IMR-90 (cell line): Measurements from ENCODE around the gene DDX31. TPM values are rescaled to one million over a fixed set of nuclear protein-coding genes. Genes with fewer than 3 reads are reported as not detected.

Source experiments
- ATAC-seq: fragments of 200-7000 bp; cut with Tn5 transposase; 2 replicates; pipeline ENCODE4 v1.9.1; 2020; ENCODE audit warnings: low read depth, mild to moderate bottlenecking, moderate library complexity
- BruUV-seq: library from RNA; stranded (reverse); fragments of 400-500 nt; replicated peaks from 2 replicates; lab custom pipeline; 2021; lab: Mats Ljungman, UMichigan
- CTCF ChIA-PET: fragments of 300-600 bp; formaldehyde crosslinking; extraction: SDS; loops from one replicate; lab custom pipeline; 2021; ENCODE audit warnings: antibody characterized with exemption; lab: Yijun Ruan, JAX
- POLR2A ChIA-PET: fragments of 300-600 bp; sonication (Branson Sonifier 250); formaldehyde crosslinking; loops from one replicate; lab custom pipeline; 2022; ENCODE audit warnings: antibody characterized with exemption; ENCODE audit not compliant: unreplicated experiment; lab: Charles Lee
- DNase-seq: peaks from one replicate; pipeline ENCODE4 v3.0.0; 2013
- H2AFZ ChIP-seq: replicated peaks from 2 replicates; pipeline ENCODE3; 2013; ENCODE audit warnings: low read length, mild to moderate bottlenecking; ENCODE audit not compliant: poor library complexity
- H2AK5ac ChIP-seq: 2 replicates; pipeline ENCODE4 v1.6.1; 2013; ENCODE audit warnings: low read depth, low read length, inconsistent platforms
- H2AK9ac ChIP-seq: replicated peaks from 2 replicates; pipeline ENCODE3; 2013; ENCODE audit warnings: mild to moderate bottlenecking, low read depth, low read length, moderate library complexity; ENCODE audit not compliant: poor library complexity
- H2BK120ac ChIP-seq: 2 replicates; pipeline ENCODE4 v1.6.1; 2013; ENCODE audit warnings: low read depth, low read length, inconsistent platforms
- H2BK15ac ChIP-seq: 3 replicates; pipeline ENCODE4 v1.6.1; 2013; ENCODE audit warnings: low read depth, low read length, inconsistent platforms
- H2BK20ac ChIP-seq: 2 replicates; pipeline ENCODE4 v1.6.1; 2013; ENCODE audit warnings: low read depth, mild to moderate bottlenecking, inconsistent platforms, low read length, moderate library complexity
- H2BK5ac ChIP-seq: 2 replicates; pipeline ENCODE4 v1.6.1; 2013; ENCODE audit warnings: mild to moderate bottlenecking, low read depth, low read length, inconsistent platforms; ENCODE audit not compliant: poor library complexity, severe bottlenecking
- H3K14ac ChIP-seq: replicated peaks from 2 replicates; pipeline ENCODE4 v1.6.1; 2013; ENCODE audit warnings: low read depth, low read length, inconsistent platforms
- H3K18ac ChIP-seq: 2 replicates; pipeline ENCODE4 v1.6.1; 2013; ENCODE audit warnings: low read depth, low read length, control low read depth
- H3K23ac ChIP-seq: 2 replicates; pipeline ENCODE4 v1.6.1; 2013; ENCODE audit warnings: low read depth, low read length, inconsistent platforms
- H3K27ac ChIP-seq: 2 replicates; pipeline ENCODE4 v1.5.1; 2013; ENCODE audit warnings: mild to moderate bottlenecking, control low read depth, low read length; ENCODE audit not compliant: insufficient read depth
- H3K27me3 ChIP-seq: 2 replicates; pipeline ENCODE4 v1.6.1; 2013; ENCODE audit warnings: low read length; ENCODE audit not compliant: control insufficient read depth, insufficient read depth
- H3K36me3 ChIP-seq: 2 replicates; pipeline ENCODE4 v1.6.1; 2013; ENCODE audit warnings: low read length, mixed read lengths; ENCODE audit not compliant: control insufficient read depth, insufficient read depth
- H3K4ac ChIP-seq: 2 replicates; pipeline ENCODE4 v1.6.1; 2013; ENCODE audit warnings: low read depth, low read length, inconsistent platforms
- H3K4me1 ChIP-seq: 2 replicates; pipeline ENCODE4 v1.6.1; 2013; ENCODE audit warnings: low read length, mixed read lengths; ENCODE audit not compliant: control insufficient read depth, insufficient read depth
- H3K4me2 ChIP-seq: 2 replicates; pipeline ENCODE4 v1.6.1; 2013; ENCODE audit warnings: low read depth, mild to moderate bottlenecking, control low read depth, low read length, moderate library complexity
- H3K4me3 ChIP-seq: 2 replicates; pipeline ENCODE4 v1.5.1; 2013; ENCODE audit warnings: low read depth, mild to moderate bottlenecking, control low read depth, low read length, moderate library complexity; ENCODE audit not compliant: insufficient read depth
- H3K56ac ChIP-seq: 2 replicates; pipeline ENCODE4 v1.6.1; 2013; ENCODE audit warnings: low read length, inconsistent platforms; ENCODE audit not compliant: insufficient read depth; ENCODE audit errors: extremely low read depth
- H3K79me1 ChIP-seq, 2 experiments: 2 replicates each; pipeline ENCODE4 v1.6.1; 2013; ENCODE audit warnings: low read length in 2 of 2, inconsistent platforms in 1 of 2, low read depth in 1 of 2
- H3K9ac ChIP-seq: 2 replicates; pipeline ENCODE4 v1.6.1; 2013; ENCODE audit warnings: low read depth, low read length, control low read depth
- H3K9me1 ChIP-seq: 2 replicates; pipeline ENCODE4 v1.6.1; 2013; ENCODE audit warnings: low read length, inconsistent platforms; ENCODE audit not compliant: insufficient read depth
- H3K9me3 ChIP-seq: 2 replicates; pipeline ENCODE4 v1.6.1; 2013; ENCODE audit warnings: low read length; ENCODE audit not compliant: control insufficient read depth, insufficient read depth
- H4K20me1 ChIP-seq: 2 replicates; pipeline ENCODE4 v1.6.1; 2013; ENCODE audit warnings: low read length, inconsistent platforms; ENCODE audit not compliant: insufficient read depth
- H4K5ac ChIP-seq: 2 replicates; pipeline ENCODE4 v1.6.1; 2013; ENCODE audit warnings: mild to moderate bottlenecking, low read depth, low read length, control low read depth
- H4K8ac ChIP-seq, 2 experiments: 2 replicates each; pipeline ENCODE4 v1.6.1; 2013; ENCODE audit warnings: low read depth in 2 of 2, low read length in 2 of 2, control low read depth in 1 of 2, inconsistent platforms in 1 of 2
- H4K91ac ChIP-seq: 2 replicates; pipeline ENCODE4 v1.6.1; 2013; ENCODE audit warnings: low read depth, low read length, inconsistent platforms; ENCODE audit not compliant: insufficient read depth
- BHLHE40 ChIP-seq: fragments of 150-350 bp; IDR thresholded peaks from 2 replicates; pipeline ENCODE4 v1.6.1; 2016; ENCODE audit warnings: mild to moderate bottlenecking, low read depth, low read length
- MAFK ChIP-seq: IDR thresholded peaks from 2 replicates; pipeline ENCODE4 v1.6.1; 2012; ENCODE audit warnings: low read depth, low read length, improper control_type of control experiment
- WGBS, 2 experiments: methylation state at CpG; one replicate each; pipeline versions ENCODE4 v1.1.5 to v1.1.7; 2013; ENCODE audit warnings: missing lambda C conversion rate in 2 of 2; ENCODE audit not compliant: insufficient read length in 1 of 2; ENCODE audit errors: extremely low coverage in 2 of 2; 5-methylcytosine and 5-hydroxymethylcytosine counted together
- dilution Hi-C: fragments of 300-500 bp; cut with HindIII; formaldehyde crosslinking; loops from one replicate; pipeline ENCODE4 v1.14.3; 2018; ENCODE audit warnings: low sequenced_read_pairs; ENCODE audit not compliant: unreplicated experiment
- in situ Hi-C: fragments of 300-500 bp; cut with MboI; formaldehyde crosslinking; loops from 3 replicates; pipeline ENCODE4 v1.14.3; 2019; ENCODE audit warnings: low sequenced_read_pairs, inconsistent platforms, mixed read lengths
- intact Hi-C: fragments of 100-400 bp; cut with micrococcal nuclease; formaldehyde crosslinking; loops from 2 replicates; pipeline ENCODE4 v1.10.0; 2022
- polyA plus RNA-seq, 3 experiments: library from polyadenylated mRNA; depleted of rRNA; stranded (reverse); fragments of >200 nt; gene quantifications; 2 replicates each; pipeline ENCODE4 v1.2.3, GENCODE V29; 2012; ENCODE audit warnings: low replicate concordance in 1 of 3
- total RNA-seq: library from RNA; depleted of rRNA; stranded (reverse); fragments of >200 nt; gene quantifications from 2 replicates; pipeline ENCODE4 v1.2.3, GENCODE V29; 2012

Gene DDX31
- total and polyA plus RNA-seq, 2 of the 4 experiments (the other 2 are of a cell fraction): 10.7 to 14.0 TPM

- Histone ChIP-seq H2BK120ac (no peak overlapping the region), H3K14ac (no peak overlapping the region), H4K91ac (no peak overlapping the region), H3K4me3 (no peak overlapping the region), H3K56ac (no peak overlapping the region), H3K9me3 (no peaks in the 10 kb centered on the region), H3K27ac (no peak overlapping the region), H3K9me1 (no peaks in the 10 kb centered on the region; the same call in 1 of the 2 replicates), H4K20me1 (no peaks in the 10 kb centered on the region), H3K36me3 (peaks cover 24% of the 10 kb centered on the region), H4K5ac (no peak overlapping the region), H2AFZ (no peak overlapping the region), H2AK9ac (no peak overlapping the region), H2BK15ac (no peak overlapping the region), H3K18ac (no peak overlapping the region), H2BK20ac (no peak overlapping the region), H3K9ac (no peak overlapping the region), H3K4me1 (no peaks in the 10 kb centered on the region; the same call in 1 of the 2 replicates), H3K79me1 (no peaks in the 10 kb centered on the region), H3K4me2 (no peak overlapping the region), H3K23ac (no peak overlapping the region), H3K4ac (no peak overlapping the region), H2BK5ac (no peak overlapping the region), H3K27me3 (no peaks in the 10 kb centered on the region), H2AK5ac (no peak overlapping the region), H4K8ac (no peak overlapping the region)
- BruUV-seq: no TSS peak
- ATAC-seq (no peak), DNase-seq (no peak)
- peak; percentile 85 for TF ChIP-seq MAFK
- TF ChIP-seq BHLHE40: no peak
- CTCF ChIA-PET: no interaction called here
- in situ Hi-C loops: no loop called here
- WGBS, 2 experiments: 86% methylated on average over 3 of the region's 5 CpGs; no CpG with 5 or more reads in 1 of the 2 experiments
- intact Hi-C loops: no loop called here
- dilution Hi-C loops: no loop called here
- POLR2A ChIA-PET: no interaction called here
Observed at GRCh38 chr9:132616725-132617124, 53.1 kb downstream of the DDX31 start.
